SK-N-MC (cell line): ENCODE results near the gene C10orf71.

ENCODE experiments used
- DNase-seq: peaks from one replicate; pipeline ENCODE4 v3.0.0-alpha.2; 2011; ENCODE audit warnings: low read depth, low spot score
- H3K27ac ChIP-seq: fragments of 200-600 bp; sonication (generic); 2 replicates; pipeline ENCODE4 v1.5.1; 2016; ENCODE audit warnings: mixed run types
- H3K36me3 ChIP-seq: fragments of 200-600 bp; sonication (generic); 2 replicates; pipeline ENCODE4 v1.6.1; 2017; ENCODE audit warnings: antibody characterized with exemption, low read length, mixed read lengths; ENCODE audit not compliant: insufficient read depth
- H3K4me3 ChIP-seq: fragments of 200-600 bp; sonication (generic); 2 replicates; pipeline ENCODE4 v1.5.1; 2016
- H3K9ac ChIP-seq: fragments of 200-600 bp; sonication (generic); 2 replicates; pipeline ENCODE4 v1.8.0; 2017; ENCODE audit warnings: mixed run types, mixed read lengths; ENCODE audit not compliant: insufficient read length
- H3K9me3 ChIP-seq: fragments of 200-600 bp; sonication (generic); 2 replicates; pipeline ENCODE4 v1.6.1; 2017; ENCODE audit warnings: low read depth, mild to moderate bottlenecking, antibody characterized with exemption, low read length, moderate library complexity, mixed read lengths
- EZH2 ChIP-seq: fragments of 200-600 bp; sonication (generic); IDR thresholded peaks from one replicate; pipeline ENCODE4 v1.6.1; 2017; ENCODE audit warnings: antibody characterized with exemption
- FOXP2 ChIP-seq: optimal IDR thresholded peaks from 2 replicates; pipeline ENCODE3; 2011; ENCODE audit warnings: mild to moderate bottlenecking, moderate library complexity; ENCODE audit not compliant: insufficient read depth; ENCODE audit errors: extremely low read length, control extremely low read depth
- POLR2AphosphoS5 ChIP-seq: IDR thresholded peaks from 2 replicates; pipeline ENCODE4 v1.6.1; 2012; ENCODE audit warnings: mild to moderate bottlenecking, low read depth, low read length, borderline replicate concordance

The C10orf71 gene

DNA sequence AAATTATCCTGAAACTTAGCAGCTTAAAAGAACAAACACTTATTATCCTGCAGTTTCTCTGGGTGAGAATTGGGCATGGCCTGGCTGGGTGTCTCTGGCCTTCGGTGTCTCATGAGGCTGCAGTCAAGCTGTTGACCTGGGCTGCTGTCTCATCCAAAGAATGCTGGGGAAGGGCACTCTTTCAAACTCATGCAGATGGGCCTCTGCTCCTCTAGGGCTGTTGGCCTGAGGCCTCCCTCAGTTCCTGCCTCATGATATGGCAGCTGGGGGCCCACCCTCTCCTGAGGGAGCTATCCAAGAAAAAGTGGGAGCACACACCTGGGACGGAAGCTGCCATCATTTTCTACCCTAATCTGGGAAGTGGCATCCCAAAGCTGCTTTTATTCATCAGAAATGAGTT is 53.4 kb downstream of the C10orf71 start:
- Histone ChIP-seq H3K36me3 (no peaks in the 10 kb centered on the region), H3K4me3 (no peak overlapping the region), H3K9ac (no peak overlapping the region), H3K27ac (no peak overlapping the region), H3K9me3 (no peaks in the 10 kb centered on the region)
- TF ChIP-seq POLR2AphosphoS5: no peak
- no peak for TF ChIP-seq EZH2
- TF ChIP-seq FOXP2: no peak
- no peak for DNase-seq

DNA sequence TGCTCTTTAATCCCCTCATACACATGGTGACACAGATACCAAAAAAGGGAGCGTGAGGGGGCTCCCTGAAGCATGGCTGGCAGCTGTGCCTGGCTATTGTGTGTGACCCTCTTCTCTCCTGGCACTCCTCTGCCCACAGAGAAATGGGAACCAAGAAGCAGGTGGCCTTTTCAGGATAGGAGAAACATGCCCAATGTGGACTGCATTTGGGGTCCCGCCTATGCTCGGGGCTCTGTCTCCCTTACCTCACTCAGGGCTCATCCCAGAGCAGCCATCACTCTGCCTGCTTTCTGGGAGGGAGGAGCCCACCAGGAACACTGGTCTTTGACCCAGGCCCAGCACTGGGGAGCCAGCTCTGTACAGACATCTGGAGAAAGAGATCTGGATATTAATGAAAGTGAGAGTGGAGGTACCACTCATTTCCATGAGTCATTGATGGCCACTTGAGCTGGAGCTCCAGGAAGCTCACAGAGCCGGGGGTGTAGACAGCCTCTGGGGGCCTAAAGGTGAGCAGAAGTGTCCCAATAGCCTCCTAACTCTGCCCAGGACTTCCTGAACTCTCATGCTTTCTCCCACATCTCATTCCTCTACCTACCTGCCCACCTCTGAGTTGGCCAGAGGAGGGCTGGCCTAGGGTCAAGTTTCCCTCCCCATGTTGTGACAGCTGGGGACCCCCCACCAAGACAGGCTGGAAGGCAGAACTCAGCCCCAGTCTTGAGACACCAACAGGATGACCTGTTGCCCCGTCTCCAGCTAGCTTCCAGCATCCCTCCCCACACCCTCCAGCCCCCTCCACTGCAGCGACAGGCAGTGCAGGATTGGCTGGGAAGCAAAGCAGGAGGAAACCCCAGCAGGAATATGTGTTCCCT is 54.3 kb downstream of the C10orf71 start:
- Histone ChIP-seq H3K9ac (no peak overlapping the region), H3K9me3 (no peaks in the 10 kb centered on the region), H3K27ac (no peak overlapping the region), H3K36me3 (no peaks in the 10 kb centered on the region), H3K4me3 (no peak overlapping the region)
- no peak for TF ChIP-seq EZH2
- no peak for TF ChIP-seq POLR2AphosphoS5
- TF ChIP-seq FOXP2: no peak
- no peak for DNase-seq

GRCh38 chr10:49353895-49354566 is 55.1 kb downstream of the C10orf71 start:
- H3K9ac ChIP-seq: no peak overlapping the region

DNA sequence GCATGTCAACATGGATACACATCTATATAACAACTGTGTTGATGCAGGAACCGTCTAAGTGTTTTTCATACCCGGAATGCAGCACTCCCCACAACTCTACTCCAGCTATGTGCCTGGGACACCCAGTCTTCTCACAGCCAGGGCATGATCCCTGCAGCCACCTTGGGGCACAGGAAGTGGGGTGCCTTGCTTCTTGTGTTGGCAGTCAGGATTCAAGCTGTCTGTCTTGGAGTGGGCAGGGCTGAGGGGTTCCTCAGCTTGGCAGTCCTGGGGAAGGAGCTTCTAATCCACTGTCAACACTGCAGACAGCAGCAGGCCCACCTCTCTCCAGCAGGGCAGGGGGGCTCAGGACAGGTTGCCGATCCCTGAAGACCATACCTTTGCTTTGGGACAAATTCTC is 55.6 kb downstream of the C10orf71 start:
- TF ChIP-seq POLR2AphosphoS5: no peak
- TF ChIP-seq FOXP2: no peak
- no peak for TF ChIP-seq EZH2
- H3K27ac ChIP-seq: no peak overlapping the region
- H3K4me3 ChIP-seq: no peak overlapping the region
- no peak for DNase-seq
- H3K9ac ChIP-seq: no peak overlapping the region
- H3K9me3 ChIP-seq: no peaks in the 10 kb centered on the region
- no peaks in the 10 kb centered on the region for H3K36me3 ChIP-seq

More at GRCh38 chr10:49353895-49354566, 55.1 kb downstream of the C10orf71 start:
- H3K9me3 ChIP-seq: no peaks in the 10 kb centered on the region
- no peak overlapping the region for H3K4me3 ChIP-seq
- H3K36me3 ChIP-seq: no peaks in the 10 kb centered on the region
- DNase-seq: no peak
- TF ChIP-seq EZH2 (no peak), POLR2AphosphoS5 (no peak), FOXP2 (no peak)
- no peak overlapping the region for H3K27ac ChIP-seq

DNA sequence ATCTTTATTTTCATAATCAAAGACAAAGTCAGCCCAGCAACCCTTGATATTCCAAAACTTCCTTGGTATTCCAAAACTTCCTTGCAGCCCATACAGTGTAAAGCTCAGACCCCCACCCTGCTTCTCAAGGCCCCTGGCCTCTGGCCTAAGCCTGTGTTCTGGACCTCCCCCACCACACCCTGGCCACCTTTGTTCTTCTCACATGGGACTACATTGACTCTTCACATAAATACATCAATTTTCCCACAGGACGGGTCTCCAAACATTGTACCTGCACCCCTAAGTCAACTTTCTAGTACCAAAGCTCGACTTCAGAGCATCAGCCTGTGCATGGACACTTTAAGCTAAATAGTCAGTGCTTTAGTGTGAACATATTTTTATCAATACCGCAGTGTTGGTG is 56.3 kb downstream of the C10orf71 start:
- no peak for TF ChIP-seq POLR2AphosphoS5
- TF ChIP-seq EZH2: no peak
- TF ChIP-seq FOXP2: no peak
- H3K27ac ChIP-seq: no peak overlapping the region

GRCh38 chr10:49356181-49356580 is 57.2 kb downstream of the C10orf71 start:
- Histone ChIP-seq H3K27ac (no peak overlapping the region), H3K4me3 (no peak overlapping the region), H3K36me3 (no peaks in the 10 kb centered on the region), H3K9ac (no peak overlapping the region), H3K9me3 (no peaks in the 10 kb centered on the region)
- no peak for DNase-seq
- TF ChIP-seq FOXP2: no peak
- no peak for TF ChIP-seq POLR2AphosphoS5
- no peak for TF ChIP-seq EZH2

More for the DNA sequence above, 56.3 kb downstream of the C10orf71 start:
- Histone ChIP-seq H3K9me3 (no peaks in the 10 kb centered on the region), H3K4me3 (no peak overlapping the region), H3K36me3 (no peaks in the 10 kb centered on the region), H3K9ac (no peak overlapping the region)
- DNase-seq: no peak

DNA sequence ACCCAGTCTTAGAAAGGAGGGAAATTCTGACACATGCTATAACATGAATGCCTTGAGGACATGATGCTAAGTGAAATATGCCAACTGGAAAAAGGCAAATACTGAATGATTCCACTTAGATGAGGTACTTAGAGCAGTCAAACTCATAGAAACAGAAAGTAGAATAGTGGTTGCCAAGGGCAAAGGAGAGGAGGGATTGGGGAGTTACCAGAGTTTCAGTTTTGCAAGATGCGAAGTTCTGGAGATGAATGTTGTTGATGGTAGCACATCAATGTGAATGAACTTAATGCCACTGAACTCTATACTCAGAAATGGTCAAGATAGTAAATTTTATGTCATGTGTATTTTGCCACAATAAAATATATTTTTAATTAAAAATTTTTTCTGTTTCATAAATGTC is 58.0 kb downstream of the C10orf71 start:
- Histone ChIP-seq H3K36me3 (no peaks in the 10 kb centered on the region), H3K27ac (no peak overlapping the region), H3K4me3 (no peak overlapping the region), H3K9me3 (no peaks in the 10 kb centered on the region), H3K9ac (no peak overlapping the region)
- DNase-seq: no peak
- no peak for TF ChIP-seq EZH2
- TF ChIP-seq POLR2AphosphoS5: no peak
- no peak for TF ChIP-seq FOXP2

GRCh38 chr10:49357910-49358309 is 58.9 kb downstream of the C10orf71 start:
- TF ChIP-seq POLR2AphosphoS5 (no peak), EZH2 (no peak), FOXP2 (no peak)
- H3K4me3 ChIP-seq: no peak overlapping the region
- no peak for DNase-seq

More at GRCh38 chr10:49357910-49358309, 58.9 kb downstream of the C10orf71 start:
- Histone ChIP-seq H3K9ac (no peak overlapping the region), H3K36me3 (no peaks in the 10 kb centered on the region), H3K27ac (no peak overlapping the region), H3K9me3 (no peaks in the 10 kb centered on the region)
